Stimulated activated CD4-positive, alpha-beta T cell treated with anti-CD3 and anti-CD28 coated beads, Interleukin-2, amount 100 ng/mL, for 48 hours (primary cell): ENCODE results near the gene SCN7A.
"Not testable (repeated sequence)": the region's sequence is repeated elsewhere in the genome, so short reads cannot be mapped to it uniquely, and the experiment has no call there.

ENCODE experiments used
- DNase-seq, 2 donors: peaks; one replicate each; pipeline ENCODE4 v3.0.0-alpha.2; 2020

The SCN7A gene

DNA sequence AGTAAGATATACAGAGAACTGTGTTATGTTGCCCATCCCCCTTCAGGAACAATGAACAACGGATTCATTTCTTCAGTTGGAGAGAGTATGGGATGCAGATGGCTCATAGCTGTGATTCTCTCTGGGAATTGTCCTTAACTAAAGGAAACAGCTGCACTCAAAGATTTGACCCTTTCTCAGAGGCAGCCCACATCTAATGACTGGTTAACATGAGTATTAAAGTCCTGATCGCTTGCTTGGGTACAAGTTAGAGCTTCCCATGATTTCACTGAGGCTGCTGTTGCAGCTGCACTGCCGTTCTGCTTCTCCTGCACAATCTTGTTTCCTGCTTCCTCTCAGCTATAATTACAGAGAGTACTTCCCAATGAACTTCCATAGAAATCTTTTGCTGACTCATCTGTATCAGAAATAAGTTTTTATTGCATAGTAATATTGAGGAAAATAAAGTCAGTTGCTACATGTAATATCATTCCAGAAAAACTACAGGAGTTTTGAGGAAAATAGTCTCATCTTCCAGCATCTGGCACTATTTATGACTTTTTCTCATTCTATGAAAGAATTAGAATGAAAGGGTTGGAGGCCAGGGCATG is 105.5 kb downstream of the SCN7A start:
- DNase-seq, result no peak

DNA sequence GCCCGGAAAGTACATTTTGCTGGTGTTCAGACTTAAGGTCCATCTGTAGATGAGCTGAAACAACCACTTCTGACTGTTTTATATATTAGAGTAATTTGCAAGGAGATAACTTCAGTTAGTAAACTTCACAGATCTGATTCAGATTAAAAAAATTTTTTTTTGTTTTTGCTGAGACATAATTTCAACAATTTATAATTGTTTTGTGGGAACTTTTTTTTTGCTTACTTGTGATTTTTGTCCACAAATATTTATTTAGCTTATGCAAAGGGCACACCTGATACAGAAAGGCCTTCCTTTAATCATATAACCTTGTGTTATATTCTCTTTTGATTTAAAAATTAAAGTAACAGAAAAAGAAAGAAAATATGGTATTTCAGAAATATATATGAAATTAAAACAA is 108.7 kb downstream of the SCN7A start:
- no peak for DNase-seq

DNA sequence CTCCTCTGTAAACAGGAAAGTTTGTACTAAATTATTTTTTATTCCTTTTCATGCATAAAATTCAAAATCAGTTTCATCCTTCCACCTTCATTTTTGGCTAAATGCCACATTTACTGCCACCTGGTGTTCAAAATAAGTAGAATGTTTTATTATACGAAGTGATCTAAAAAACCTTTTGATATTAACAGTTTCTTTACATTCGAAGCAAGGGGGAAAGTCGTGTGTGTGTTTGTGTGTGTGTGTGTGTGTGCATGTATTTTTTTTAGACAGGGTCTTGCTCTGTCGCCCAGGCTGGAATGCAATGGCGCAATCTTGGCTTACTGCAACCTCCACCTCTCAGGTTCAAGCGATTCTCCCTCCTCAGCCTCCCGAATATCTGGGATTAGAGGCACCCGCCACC is 109.3 kb downstream of the SCN7A start:
- DNase-seq, result no peak

DNA sequence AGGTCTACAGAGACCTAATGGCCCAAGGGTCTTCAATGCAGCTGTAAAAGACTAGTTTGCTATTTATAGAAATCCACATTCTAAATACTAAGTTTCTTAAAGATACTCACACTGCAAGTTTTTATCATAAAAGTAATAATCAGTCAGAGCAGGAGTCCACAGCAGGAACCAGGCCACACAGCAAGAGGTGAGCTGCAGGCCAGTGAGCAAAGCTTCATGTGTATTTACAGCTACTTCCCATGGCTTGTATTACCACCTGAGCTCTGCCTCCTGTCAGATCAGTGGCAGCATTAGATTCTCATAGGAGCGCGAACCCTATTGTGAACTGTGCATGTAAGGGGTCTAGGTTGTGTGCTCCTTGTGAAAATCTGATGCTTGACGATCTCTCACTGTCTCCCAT is 111.6 kb downstream of the SCN7A start:
- no peak for DNase-seq

DNA sequence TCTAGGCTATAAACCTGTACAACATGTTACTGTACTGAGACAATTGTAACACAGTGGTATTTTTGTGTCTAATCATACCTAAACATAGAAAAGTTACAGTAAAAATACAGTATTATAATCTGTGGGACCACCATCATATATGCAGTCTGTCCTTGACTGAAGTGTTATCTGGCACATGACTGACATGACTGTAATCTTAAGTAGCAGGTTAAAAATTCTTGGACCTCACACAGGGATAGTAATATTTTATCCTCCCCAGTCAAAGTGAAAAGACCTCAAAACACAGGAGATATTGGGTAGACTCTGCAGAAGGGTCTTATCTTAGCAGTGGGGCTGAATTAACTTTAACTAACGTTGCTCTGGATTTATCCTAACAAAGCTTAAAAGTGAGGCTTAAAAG is 113.4 kb downstream of the SCN7A start:
- DNase-seq, result no peak

DNA sequence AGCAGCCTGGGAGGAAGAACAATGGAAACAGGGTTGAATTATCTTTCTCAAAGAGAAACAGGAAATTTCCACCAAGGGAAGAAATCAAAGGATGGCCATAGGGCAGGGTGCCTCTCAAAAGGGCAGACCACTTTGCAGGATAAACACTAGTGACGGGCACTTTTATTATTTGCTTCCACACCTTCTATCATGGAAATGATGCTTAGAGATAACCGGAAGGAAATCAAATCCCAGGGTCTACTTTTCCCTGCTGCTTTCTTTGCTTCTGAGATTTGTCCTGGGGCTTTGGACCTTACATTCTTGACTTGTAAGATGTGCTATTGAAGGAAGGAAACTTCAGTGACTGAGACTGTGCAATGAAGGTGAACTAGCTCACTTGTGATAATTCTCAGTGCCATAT is 117.2 kb downstream of the SCN7A start:
- no peak for DNase-seq

DNA sequence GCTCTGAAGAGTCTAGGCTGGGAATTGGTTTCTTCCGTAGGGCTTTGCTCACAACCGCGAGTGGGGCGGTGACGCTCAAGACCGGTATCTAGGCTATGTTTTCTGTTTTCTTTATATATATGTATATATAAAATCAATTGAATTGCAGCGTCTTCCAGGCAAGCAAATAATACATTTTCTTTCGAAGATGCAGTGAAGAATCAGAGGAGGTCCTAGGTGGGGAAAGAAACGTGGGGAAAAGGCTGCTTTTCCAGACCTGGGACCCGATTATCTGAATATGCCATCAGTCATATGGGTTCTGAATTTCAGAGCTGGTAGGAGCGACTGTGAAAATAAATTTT is 117.6 kb downstream of the SCN7A start:
- no peak for DNase-seq

DNA sequence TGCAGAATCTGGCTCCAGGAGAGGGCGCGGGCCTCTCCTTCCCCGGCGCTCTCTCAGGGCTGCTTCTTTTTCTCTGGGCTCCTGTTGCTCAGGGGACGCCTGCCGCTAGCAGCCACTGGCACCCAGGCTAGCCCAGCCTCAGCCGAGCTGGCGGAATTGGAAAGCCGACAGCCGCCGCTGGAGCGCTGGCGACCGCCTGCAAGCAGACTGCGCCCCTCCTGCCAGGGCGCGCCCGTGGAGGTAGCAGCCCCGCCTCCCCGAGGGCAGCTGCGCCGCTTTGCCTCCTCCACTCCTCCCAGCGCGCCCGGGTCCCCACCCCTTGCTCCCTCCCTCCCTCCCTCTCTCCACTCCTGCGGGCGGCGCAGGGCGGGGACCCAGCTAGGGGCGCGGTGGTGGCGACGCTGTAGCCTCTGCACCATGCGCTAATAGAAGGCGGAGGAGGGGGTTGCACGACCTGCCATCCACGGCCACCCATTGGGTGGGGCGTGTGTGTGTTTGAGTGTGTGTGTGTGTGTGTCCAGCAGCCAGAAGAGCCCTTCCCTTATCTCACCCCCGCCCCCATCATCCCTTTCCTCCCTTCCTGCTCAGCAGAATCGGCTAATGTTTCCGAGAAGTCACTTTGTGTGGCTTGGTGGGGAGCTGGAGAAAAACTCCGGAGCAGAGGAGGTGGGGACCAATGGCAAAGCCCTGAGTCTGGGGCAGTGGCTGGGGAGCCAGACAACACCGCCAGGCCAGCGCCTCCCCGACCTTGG is 118.1 kb downstream of the SCN7A start, which contains the start of gene SCN9A:
Gene SCN9A (minus strand): TSS at position 209 of the 752 bp plus-strand sequence. CDS start 64,188 bp downstream, outside the sequence.
- DNase-seq, result peak in 1 of 2 donors; percentile 1

DNA sequence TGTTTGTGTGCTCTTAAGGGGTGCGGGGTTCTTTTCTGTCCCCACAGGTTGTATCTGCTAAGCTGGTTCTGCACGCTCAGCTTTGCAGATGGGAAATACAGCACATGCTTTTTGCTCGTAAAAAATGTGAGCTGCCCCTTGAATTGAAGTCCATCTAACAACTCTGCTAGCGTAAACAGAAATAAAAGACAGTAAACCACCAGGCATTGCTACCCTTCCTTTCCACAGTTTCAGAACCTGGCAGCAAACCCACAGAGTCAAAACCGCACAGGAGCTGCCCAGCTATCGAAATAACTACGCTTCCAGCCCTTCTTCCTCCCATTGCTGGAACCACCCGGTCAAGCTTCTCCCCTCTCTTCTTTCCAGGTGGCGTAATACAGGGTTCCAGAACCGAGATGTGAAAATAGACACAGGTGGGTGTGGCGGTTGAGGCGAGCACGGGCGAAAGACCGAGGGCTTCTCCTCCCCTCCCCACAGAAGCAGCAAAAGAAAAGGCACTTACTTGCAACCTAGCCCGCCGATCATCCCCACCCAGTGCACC is 118.8 kb downstream of the SCN7A start:
- DNase-seq, result no peak

DNA sequence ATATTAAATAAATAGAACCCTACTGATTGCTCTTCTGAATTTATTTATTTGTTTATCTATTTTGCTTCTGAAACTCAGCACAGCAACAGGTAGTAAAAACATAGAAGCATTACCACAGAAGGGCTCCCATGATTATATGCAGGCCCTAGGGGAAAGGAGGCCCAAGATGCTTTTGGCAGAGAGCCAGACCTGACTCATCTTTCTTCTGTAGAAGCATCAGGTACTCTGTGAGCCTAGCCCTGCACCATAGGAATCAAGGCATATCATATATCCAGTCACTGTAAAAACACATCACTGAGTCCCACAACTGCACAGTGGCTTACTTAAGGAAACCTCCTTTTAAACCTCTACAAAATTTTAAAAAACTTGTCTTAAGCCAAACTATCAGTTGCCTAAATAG is 120.1 kb downstream of the SCN7A start:
- DNase-seq, result peak in 1 of 2 donors; percentile 4

DNA sequence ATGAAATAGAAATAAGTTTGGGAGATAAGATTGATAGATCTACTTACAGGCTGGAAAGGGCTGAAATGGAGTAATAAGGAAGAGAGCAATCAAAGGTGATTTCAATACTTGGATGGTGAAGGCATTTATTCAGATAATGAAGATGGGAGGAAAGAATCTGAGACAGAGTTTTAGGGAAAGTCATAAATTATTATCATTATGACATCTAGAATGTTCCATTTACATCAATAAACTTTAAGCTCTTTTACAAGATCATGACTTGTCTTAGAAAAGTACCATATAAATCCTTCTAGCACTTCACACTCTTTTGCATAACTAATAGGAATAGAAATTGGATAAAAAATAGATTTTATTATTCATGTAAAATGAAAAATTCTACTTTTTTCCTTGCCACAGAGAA is 120.5 kb downstream of the SCN7A start:
- DNase-seq, result no peak

DNA sequence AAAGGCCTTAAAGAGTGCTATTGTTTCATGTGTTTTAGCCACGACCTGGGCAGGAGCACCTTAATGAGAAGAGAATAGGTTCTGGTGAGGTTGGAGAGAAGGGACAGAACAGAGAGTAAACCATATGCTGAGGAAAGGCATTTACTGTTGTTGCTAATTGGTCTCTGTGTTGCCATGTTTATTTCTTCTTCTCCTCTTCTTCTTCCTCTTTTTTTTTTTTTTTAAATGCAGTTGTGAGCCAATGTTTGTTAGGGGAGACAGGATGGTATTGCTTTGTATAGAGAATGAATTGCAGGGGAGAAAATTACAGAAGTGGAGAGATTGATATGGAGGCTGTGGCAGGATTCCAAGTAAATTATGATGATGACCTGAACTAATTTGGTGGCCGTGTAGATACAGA is 120.9 kb downstream of the SCN7A start:
- DNase-seq, result no peak

DNA sequence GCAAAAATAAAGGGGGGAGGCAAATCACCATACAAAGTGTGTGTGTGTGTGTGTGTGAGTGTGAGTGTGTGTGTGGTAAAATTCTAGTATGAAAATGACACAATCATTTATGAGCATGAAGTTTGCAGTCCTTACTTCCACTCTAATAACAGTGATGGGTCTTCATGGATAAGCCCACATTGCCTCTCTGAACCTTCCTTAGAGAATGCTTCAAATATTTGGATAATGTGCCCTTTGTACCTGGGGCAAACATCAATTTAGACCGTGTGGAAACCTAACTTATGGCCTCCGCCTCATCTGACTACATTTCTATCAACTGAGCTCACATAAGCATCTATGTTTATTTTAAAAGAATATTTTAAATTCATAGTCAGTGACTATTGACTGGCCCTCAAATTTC is 122.0 kb downstream of the SCN7A start:
- DNase-seq, result no peak

DNA sequence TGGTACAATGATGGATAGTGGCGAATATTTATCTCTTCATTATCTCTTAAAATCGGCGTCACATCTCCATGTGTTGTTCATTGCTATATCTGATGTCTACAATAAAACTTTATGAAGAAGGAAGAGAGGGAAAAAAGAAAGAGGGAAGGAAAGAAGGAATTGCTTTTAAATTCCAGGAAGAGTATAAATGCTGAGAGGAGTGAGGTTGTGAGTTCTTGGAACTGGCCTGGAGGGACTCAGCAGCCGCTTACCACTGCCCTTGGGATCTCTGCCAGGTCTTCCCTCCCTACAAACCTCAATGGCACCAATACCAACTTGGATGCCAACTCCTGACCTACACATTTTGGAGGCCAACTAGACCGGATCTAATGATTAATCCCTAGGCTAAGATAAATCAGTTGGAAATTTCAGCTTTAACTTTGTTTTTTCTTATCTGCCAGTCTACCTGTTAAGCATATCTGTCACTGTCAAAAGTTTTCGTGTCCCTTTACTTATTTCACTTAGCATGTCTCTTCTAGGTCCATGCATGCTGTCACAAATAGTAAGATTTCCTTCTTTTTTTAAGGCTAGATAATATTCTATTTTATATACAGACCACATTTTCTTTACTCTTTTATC is 128.1 kb downstream of the SCN7A start:
- DNase-seq, result no peak

DNA sequence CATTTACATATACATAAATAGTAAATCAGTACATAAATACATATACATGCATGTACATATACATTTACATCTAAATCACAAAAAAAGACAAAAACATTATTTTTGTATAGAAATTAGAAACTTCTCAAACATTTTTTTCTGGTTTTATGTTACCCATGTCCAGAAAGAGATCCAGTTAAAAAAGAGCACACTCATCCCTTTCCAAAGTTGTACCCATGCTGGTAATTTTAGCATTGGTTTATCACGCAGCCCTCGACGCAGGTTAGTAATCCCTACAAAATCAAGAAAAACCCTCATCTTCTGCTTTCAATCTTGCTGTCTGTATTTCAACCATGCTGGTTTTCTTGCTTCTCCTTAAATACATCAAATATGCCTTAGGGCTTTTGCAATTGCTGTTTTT is 128.8 kb downstream of the SCN7A start:
- DNase-seq, result no peak

DNA sequence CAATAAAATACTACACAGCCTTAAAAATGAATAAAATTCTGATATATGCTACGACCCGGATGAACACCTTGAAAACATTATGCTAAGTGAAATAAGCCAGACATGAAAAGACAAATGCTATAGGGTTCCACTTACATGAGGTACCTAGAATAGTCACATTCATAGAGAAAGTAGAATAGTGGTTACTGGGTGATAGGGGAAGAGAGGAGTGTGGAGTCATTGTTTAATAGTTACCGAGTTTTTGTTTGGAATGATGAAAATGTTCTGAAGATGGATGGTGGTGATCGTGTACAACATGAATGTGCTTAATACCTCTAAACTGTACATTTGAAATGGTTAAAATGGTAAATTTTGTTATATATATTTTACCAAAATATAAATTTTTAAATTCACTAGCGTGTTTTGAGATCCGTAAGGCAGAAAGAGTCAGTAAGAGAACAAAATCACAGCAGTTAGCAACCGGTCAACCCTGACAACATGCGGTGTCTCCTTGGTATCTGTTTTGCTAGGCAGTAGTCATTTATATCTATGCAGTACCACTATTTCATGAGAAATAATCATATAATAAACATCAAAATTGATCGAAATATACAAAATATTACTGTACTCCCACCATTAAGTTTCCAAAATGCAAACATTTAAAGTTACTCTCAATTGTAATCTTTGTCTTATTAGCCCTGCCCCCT is 129.4 kb downstream of the SCN7A start:
- no peak for DNase-seq

DNA sequence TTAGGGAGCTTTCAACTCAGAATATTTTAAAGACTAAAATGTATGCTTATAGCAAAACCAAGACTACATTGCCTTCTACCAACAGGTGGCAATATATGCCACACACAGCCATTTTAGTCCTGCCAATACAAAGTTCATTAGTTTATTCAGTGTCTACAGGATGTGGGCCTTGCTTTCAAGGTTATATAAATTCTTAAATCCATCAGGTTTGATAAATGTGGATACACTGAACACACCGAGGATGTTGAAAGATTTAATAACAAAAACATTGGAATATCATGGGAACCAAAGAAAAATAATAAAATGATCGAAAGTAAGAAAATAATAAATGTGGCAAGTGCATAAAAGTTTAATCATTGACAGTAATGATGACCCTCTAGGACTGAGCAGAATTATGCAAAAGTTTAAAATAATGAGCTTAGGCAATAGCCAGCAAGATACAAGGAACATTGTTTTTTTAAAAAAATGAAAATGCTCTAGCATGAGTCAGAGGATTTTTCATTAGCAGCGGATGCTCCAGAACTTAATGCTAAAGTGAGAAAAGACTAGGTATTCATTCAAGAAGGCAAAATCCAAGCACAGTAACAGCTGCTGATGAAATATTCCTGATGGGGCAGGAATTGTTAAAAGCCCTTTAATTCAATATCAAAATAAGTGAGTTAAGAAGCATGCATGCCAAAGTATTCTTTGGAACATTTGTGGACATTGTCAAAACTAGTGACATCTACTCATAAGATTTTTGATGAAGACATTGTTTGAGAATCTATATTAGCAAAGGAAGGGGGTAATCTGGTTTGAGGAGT is 132.5 kb downstream of the SCN7A start:
- no peak for DNase-seq

DNA sequence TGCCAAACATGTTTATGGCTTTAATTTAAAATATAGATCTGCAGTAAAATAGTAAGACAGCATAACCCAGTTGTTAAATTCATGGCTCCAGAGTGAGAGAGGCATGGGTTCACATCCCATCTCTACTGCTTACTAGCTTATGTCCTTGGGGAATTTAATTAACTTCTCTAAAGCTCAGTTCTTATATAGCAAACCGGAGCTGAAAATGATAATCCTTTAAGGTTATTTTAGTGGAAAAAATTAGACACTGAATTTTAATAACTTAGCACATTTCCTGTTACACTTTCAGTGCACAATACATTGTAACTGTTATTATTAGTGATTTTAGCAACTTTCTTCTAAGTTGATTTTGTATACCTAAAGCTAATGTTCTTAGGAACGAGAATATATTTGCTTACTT is 133.1 kb downstream of the SCN7A start:
- no peak for DNase-seq

DNA sequence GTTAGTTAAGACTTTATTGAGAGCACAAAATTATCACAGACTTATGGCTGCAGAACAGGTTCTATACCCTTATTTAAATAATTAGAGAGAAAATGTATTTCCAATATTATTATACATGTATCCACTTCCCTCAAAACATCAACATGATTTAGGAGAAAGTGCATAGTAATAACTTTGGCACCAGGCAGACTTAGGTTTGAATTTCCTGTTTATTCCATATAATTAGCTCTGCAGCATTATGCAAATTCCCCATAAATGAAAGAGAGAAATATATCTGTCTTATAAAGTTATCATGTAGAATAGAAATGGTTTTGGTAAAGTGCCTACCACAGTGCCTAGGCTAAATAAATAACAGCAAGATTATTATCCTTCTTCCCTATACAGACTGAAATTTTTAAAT is 133.6 kb downstream of the SCN7A start:
- no peak for DNase-seq

DNA sequence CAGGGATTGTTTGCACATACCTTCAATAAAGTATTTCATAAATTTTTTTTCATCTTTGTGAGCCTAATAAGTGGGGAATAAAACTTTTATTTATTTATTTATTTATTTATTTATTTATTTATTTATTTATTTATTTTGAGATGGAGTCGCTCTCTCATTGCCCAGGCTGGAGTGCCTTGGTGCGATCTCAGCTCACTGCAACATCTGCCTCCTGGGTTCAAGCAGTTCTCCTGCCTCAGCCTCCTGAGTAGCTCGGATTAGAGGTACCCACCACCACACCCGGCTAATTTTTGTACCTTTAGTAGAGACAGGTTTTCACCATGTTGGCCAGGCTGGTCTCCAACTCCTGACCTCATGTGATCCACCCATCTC is 136.1 kb downstream of the SCN7A start:
- DNase-seq, result not testable (repeated sequence)

DNA sequence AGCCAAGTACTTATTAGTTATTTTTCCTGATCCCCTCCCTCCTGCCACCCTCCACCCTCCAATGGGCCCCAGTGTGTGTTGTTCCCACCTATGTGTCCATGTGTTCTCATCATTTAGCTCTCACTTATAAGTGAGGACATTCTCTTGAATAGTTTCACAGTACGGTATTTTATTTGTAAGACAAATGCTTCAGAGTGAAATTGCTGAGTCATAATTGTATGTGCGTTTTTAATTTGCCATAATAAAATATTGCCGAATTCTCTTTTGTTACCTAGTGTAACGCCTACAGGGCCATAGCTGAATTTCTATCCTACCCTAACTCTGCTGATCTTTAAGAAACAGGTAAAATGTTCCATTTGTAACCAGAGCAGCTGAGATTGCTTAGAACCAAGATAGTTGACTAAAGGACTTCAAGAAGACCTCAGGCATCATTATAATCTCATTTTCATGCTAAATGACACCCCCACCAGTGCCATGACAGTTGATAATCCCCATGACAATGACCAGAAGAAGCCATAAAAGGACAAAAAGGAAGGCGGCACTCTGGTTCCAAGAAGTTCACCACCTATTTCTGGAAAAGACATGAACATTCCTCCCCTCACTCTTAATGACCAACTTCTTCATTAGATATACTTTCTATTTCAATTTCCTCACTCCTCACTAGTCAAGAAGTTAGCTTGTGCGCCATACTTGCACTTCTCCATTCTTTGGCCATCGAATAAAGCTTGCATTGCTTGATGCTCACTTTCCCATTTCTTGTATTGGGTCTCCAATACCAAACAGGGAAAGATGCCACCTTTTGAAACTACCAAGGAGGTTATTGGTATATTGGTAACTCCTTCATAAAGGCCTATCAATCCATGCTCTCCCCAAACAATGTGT is 136.7 kb downstream of the SCN7A start:
- DNase-seq, result no peak
